Skeletal muscle satellite cell (primary cell): ENCODE results near the gene TGFA.

Experiments
- H3K27me3 ChIP-seq: 2 replicates; pipeline ENCODE4 v1.7.0; 2013; ENCODE audit warnings: low read length; ENCODE audit not compliant: control insufficient read depth, insufficient read depth
- H3K36me3 ChIP-seq: 2 replicates; pipeline ENCODE4 v1.7.0; 2013; ENCODE audit warnings: mild to moderate bottlenecking, control low read depth, low read length; ENCODE audit not compliant: insufficient read depth
- H3K4me1 ChIP-seq: 2 replicates; pipeline ENCODE4 v1.7.0; 2013; ENCODE audit warnings: low read length; ENCODE audit not compliant: control insufficient read depth, insufficient read depth
- H3K4me2 ChIP-seq: 2 replicates; pipeline ENCODE4 v1.7.0; 2013; ENCODE audit warnings: mild to moderate bottlenecking, low read length
- H3K4me3 ChIP-seq: 2 replicates; pipeline ENCODE4 v1.7.0; 2013; ENCODE audit warnings: low read length
- H3K9ac ChIP-seq: 2 replicates; pipeline ENCODE4 v1.7.0; 2013; ENCODE audit warnings: mild to moderate bottlenecking, low read depth, low read length, moderate library complexity
- H3K9me3 ChIP-seq: replicated peaks from 2 replicates; pipeline ENCODE4 v1.7.0; 2013; ENCODE audit warnings: mild to moderate bottlenecking, control low read depth, low read length

TGFA gene

DNA sequence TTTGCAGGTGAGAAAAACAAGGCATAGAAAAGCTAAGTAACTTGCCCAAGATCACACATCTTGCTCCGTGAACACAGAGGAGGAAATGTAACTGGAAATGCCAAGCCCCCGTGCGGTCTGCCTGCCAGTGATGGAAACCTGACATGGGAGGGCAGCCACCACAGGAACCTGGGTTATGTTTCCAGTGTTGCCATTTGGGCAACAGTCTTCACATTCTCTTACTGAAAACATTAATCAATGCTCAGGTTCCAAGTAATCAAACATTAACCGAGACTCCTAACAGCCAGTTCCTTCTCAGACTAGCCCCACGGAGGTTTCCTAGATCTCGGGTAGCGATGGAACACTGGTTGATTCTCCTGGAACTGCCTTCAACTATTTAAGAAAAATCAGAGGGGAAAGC lies 2.5 kb downstream of the TGFA start:
- Histone ChIP-seq H3K27me3 (peaks cover 65% of the 10 kb centered on the region), H3K4me1 (peaks cover 8% of the 10 kb centered on the region), H3K9ac (no peak overlapping the region), H3K36me3 (no peaks in the 10 kb centered on the region), H3K9me3 (no peaks in the 10 kb centered on the region), H3K4me3 (no peak overlapping the region), H3K4me2 (no peak overlapping the region)

DNA sequence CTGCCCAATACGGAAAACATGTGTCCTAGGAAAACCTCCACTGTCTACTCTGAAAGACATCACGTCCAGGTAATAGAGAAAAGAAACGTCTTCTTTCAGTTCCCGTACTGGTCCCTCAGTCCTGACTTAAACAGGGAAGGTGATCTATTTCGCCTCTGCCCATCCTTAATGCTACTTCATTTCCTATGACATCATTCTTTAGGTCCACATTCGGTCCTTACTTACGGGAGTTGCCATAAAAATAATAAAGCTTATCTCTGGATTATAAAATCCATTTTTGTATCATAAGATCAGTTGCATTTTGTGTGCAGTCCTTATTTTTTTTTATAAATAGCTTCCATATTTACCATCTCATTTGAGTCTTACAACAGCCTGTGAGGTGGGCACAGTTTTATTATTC lies 3.7 kb downstream of the TGFA start:
- H3K9ac ChIP-seq, result no peak overlapping the region
- peaks cover 59% of the 10 kb centered on the region for H3K27me3 ChIP-seq
- no peak overlapping the region for H3K4me2 ChIP-seq
- H3K4me3 ChIP-seq, result no peak overlapping the region
- no peaks in the 10 kb centered on the region for H3K9me3 ChIP-seq
- no peaks in the 10 kb centered on the region for H3K36me3 ChIP-seq
- peaks cover 8% of the 10 kb centered on the region for H3K4me1 ChIP-seq

DNA sequence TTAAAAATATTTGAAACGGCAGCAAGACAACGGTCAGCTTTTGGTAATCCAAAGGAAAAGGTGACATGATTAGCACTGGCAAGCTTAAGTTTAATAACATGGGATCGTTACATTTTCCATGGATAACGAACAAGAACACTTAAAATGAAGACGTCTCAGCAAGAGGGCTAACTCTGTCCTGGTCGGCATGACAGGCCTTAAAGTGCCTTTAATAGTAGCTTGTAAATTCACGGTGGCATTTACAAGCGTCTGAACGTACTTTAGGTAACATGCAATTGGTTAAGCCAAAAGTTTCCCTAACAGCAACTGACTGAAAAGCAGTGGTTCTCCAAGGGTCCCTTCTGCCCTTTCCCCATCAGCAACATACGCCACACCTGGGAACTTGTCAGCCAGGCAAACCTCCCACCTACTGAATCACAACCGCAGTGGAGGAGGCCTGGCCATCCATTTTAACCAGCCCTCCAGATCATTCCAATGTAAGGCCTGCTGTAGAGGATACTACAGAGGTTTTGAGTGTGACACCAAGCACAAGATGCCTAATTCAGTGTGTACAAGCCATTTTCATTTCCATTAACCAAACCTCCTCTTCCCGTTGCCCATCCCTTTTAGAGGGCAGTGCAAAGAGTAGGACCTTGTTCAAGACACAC lies 4.4 kb downstream of the TGFA start:
- Histone ChIP-seq H3K36me3 (no peaks in the 10 kb centered on the region), H3K9ac (no peak overlapping the region), H3K4me2 (no peak overlapping the region), H3K4me1 (peaks cover 4% of the 10 kb centered on the region), H3K4me3 (no peak overlapping the region), H3K9me3 (no peaks in the 10 kb centered on the region), H3K27me3 (peaks cover 56% of the 10 kb centered on the region)

DNA sequence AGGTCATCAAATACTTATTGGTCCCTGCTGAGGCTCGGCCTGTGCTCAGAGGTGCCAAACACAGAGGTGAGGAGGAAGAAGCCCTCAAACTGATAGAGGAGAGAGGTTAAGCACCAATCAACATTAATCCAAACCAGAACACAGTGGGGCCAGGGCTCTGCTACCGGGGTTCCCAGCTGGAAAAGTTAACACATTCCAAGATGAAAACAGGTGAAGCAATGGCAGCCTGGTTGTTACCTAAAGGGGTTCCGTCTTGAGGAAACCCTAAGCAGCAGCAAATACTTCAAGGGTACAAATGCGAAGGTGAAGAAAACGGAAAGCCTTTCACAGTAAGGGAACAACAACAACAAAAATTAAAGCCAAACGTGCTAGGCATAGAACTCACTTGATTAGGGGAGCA lies 5.4 kb downstream of the TGFA start:
- no peaks in the 10 kb centered on the region for H3K36me3 ChIP-seq
- H3K4me1 ChIP-seq, result peaks cover under 1% of the 10 kb centered on the region
- no peak overlapping the region for H3K9ac ChIP-seq
- peaks cover 53% of the 10 kb centered on the region for H3K27me3 ChIP-seq
- H3K4me3 ChIP-seq, result no peak overlapping the region
- H3K4me2 ChIP-seq, result no peak overlapping the region
- no peaks in the 10 kb centered on the region for H3K9me3 ChIP-seq

DNA sequence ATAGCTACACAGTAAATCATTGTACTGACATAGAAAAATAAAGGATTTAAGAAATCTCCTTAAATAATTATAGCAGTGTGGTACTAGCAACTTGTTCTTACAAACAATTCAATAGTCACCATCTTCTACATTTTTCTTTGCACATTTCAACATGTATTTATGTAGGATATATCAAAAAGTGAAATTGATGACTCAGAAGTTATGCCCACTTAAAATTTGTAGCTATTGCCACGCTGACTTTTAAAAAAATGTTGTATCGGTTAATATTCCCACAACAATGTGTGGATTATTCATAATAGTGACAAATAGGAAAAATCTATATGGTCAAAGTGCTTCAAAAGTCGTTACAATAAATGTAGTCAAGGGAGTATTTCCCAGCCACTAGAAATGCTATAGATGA lies 6.7 kb downstream of the TGFA start:
- no peak overlapping the region for H3K4me2 ChIP-seq
- H3K36me3 ChIP-seq, result no peaks in the 10 kb centered on the region
- H3K9ac ChIP-seq, result no peak overlapping the region
- no peak overlapping the region for H3K4me3 ChIP-seq
- H3K9me3 ChIP-seq, result no peaks in the 10 kb centered on the region
- no peaks in the 10 kb centered on the region for H3K4me1 ChIP-seq
- H3K27me3 ChIP-seq, result peaks cover 47% of the 10 kb centered on the region

- Histone ChIP-seq H3K9ac (no peak overlapping the region), H3K4me1 (no peaks in the 10 kb centered on the region), H3K4me2 (no peak overlapping the region), H3K4me3 (no peak overlapping the region), H3K36me3 (no peaks in the 10 kb centered on the region), H3K27me3 (peaks cover 47% of the 10 kb centered on the region), H3K9me3 (no peaks in the 10 kb centered on the region)
Observed at GRCh38 chr2:70546376-70546775, 7.2 kb downstream of the TGFA start.

DNA sequence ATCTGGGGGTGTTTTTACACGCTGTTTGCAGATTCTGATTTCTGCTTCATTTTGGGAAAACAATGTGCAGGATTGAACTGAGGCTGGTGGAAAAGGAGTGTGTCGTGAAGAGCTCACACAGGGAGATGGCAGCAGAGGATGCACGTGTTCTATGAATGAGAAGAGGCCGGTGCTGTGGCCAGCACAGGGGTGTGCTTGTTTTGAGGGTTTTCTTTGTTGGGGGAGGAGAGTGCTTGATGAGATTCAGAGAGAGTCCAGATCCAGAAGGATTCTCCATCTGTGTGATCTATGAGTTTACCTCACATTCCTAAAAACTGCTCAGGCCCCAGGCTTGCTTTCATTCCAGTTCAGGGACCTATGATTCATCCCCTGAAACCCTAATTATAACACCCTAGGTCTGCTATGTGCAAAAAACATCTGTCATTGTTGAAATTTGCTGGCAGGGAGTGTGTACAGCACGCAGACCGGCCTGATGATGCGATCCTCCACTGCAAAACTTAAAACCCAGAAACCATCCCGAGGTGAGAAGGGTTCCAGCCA lies 12.1 kb downstream of the TGFA start:
- no peak overlapping the region for H3K4me3 ChIP-seq
- no peak overlapping the region for H3K4me2 ChIP-seq
- no peaks in the 10 kb centered on the region for H3K4me1 ChIP-seq
- peaks cover 35% of the 10 kb centered on the region for H3K27me3 ChIP-seq
- no peak overlapping the region for H3K9ac ChIP-seq
- no peaks in the 10 kb centered on the region for H3K9me3 ChIP-seq
- H3K36me3 ChIP-seq, result no peaks in the 10 kb centered on the region

DNA sequence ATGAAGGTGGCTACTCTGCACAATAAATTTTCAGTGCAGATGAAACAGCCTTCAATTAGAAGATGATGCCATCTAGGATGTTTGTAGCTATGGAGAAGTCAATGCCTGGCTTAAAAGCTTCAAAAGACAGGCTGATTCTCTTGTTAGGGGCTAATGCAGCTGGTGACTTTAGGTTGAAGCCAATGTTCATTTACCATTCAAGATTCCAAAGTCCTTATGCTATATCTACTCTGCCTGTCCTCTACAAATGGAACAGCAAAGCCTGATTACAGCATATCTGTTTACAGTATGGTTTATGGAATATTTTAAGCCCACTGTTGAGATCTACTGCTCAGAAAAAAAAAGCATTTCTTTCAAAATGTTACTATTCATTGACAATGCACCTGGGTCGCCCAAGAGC lies 15.8 kb downstream of the TGFA start:
- Histone ChIP-seq H3K27me3 (peaks cover 48% of the 10 kb centered on the region), H3K9me3 (no peaks in the 10 kb centered on the region), H3K4me3 (no peak overlapping the region), H3K4me2 (no peak overlapping the region), H3K9ac (no peak overlapping the region), H3K4me1 (no peaks in the 10 kb centered on the region), H3K36me3 (no peaks in the 10 kb centered on the region)

DNA sequence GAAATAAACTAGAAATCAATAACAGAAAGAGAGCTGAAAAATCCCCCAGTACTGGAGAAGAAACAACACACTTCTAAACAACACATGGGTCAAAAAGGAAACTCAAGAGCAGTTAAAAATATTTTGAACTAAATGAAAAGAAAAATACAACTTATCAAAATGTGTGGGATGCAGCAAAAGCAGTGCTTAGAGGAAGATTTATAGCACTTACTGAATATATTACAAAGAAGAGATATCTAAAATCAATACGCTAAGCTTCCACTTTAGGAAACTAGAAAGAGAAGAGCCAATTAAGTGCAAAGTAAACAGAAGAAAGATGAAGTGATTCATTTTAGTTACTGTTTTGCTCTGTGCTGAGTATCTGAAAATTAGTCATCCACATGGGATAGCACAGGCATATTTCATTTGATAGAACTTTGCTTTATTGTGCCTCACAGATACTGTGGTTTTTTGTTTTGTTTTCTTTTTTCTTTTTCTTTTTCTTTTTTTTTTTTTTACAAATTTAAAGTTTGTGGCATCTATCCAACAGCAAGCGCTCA lies 17.0 kb downstream of the TGFA start:
- H3K4me3 ChIP-seq, result no peak overlapping the region
- no peak overlapping the region for H3K9ac ChIP-seq
- H3K9me3 ChIP-seq, result no peaks in the 10 kb centered on the region
- H3K36me3 ChIP-seq, result no peaks in the 10 kb centered on the region
- no peaks in the 10 kb centered on the region for H3K4me1 ChIP-seq
- no peak overlapping the region for H3K4me2 ChIP-seq
- H3K27me3 ChIP-seq, result peaks cover 38% of the 10 kb centered on the region

GRCh38 chr2:70535573-70535972 lies 18.1 kb downstream of the TGFA start:
- Histone ChIP-seq H3K27me3 (peaks cover 32% of the 10 kb centered on the region), H3K4me2 (no peak overlapping the region), H3K9ac (no peak overlapping the region), H3K9me3 (no peaks in the 10 kb centered on the region), H3K4me3 (no peak overlapping the region), H3K36me3 (no peaks in the 10 kb centered on the region), H3K4me1 (no peaks in the 10 kb centered on the region)

- Histone ChIP-seq H3K4me1 (no peaks in the 10 kb centered on the region), H3K9me3 (no peaks in the 10 kb centered on the region), H3K36me3 (no peaks in the 10 kb centered on the region), H3K4me2 (no peak overlapping the region), H3K4me3 (no peak overlapping the region), H3K9ac (no peak overlapping the region), H3K27me3 (peaks cover 28% of the 10 kb centered on the region)
Observed at GRCh38 chr2:70534183-70534836, 19.3 kb downstream of the TGFA start.
